Kidney (tissue), 14 donors: ENCODE data around the gene FAM53A. TPM values are rescaled to one million over a fixed set of nuclear protein-coding genes. Genes with fewer than 3 reads are reported as not detected.

ENCODE experiments used
- DNase-seq, 5 donors: peaks; one replicate each; pipeline ENCODE4 v3.0.0-alpha.2; 2013 to 2020
- FAIRE-seq: peaks from 2 replicates; lab custom pipeline; 2012; peaks lifted over from hg19 to GRCh38; lab: Jason Lieb, UNC
- H3K27ac ChIP-seq, 2 donors: one replicate each; pipeline ENCODE4 v1.7.0; 2013; ENCODE audit warnings: low read depth in 2 of 2, low read length in 2 of 2, inconsistent platforms in 1 of 2
- H3K27me3 ChIP-seq: one replicate; pipeline ENCODE4 v1.7.1; 2013; ENCODE audit warnings: low read length, inconsistent platforms; ENCODE audit not compliant: control insufficient read depth, insufficient read depth
- H3K36me3 ChIP-seq, 3 donors: one replicate each; pipeline versions ENCODE4 v1.7.0 to v1.7.1; 2013; ENCODE audit warnings: low read length in 3 of 3, control low read depth in 1 of 3, inconsistent platforms in 1 of 3; ENCODE audit not compliant: insufficient read depth in 3 of 3, control insufficient read depth in 2 of 3
- H3K4me1 ChIP-seq, 3 donors: one replicate each; pipeline versions ENCODE4 v1.7.0 to v1.7.1; 2013; ENCODE audit warnings: low read length in 3 of 3, inconsistent platforms in 1 of 3, low read depth in 1 of 3; ENCODE audit not compliant: control insufficient read depth in 2 of 3, insufficient read depth in 2 of 3
- H3K4me3 ChIP-seq, 3 donors: one replicate each; pipeline versions ENCODE4 v1.7.0 to v1.8.1; 2013; ENCODE audit warnings: low read length in 3 of 3, control low read depth in 1 of 3, inconsistent platforms in 1 of 3
- H3K9ac ChIP-seq, 3 donors: one replicate each; pipeline versions ENCODE4 v1.7.0 to v1.7.1; 2013; ENCODE audit warnings: low read length in 3 of 3, control low read depth in 1 of 3, inconsistent platforms in 1 of 3
- H3K9me3 ChIP-seq, 3 donors: one replicate each; pipeline versions ENCODE4 v1.7.0 to v1.7.1; 2013; ENCODE audit warnings: low read length in 3 of 3, control low read depth in 1 of 3, inconsistent platforms in 1 of 3; ENCODE audit not compliant: control insufficient read depth in 2 of 3, insufficient read depth in 1 of 3
- intact Hi-C: fragments of 100-400 bp; cut with DNase I; formaldehyde crosslinking; loops from one replicate; pipeline ENCODE4 v1.11.1; 2022
- polyA plus RNA-seq: library from polyadenylated mRNA; stranded (reverse); fragments of 350-450 nt; fragmentation: Illumina TruSeq; extraction: RNeasy Lipid Tissue Mini Kit (QIAGEN cat#74804); gene quantifications from one replicate; pipeline ENCODE4 v1.2.3, GENCODE V29; 2014; ENCODE audit warnings: low read depth, low replicate concordance; ENCODE audit not compliant: insufficient read depth
- total RNA-seq: library from RNA; stranded (reverse); fragmentation: NEBNext Ultra II Directional; extraction: Animal tissue kit (Norgen Biotek cat#: 25700); gene quantifications from one replicate; pipeline ENCODE4 v1.2.1, GENCODE V29; 2021
- TF ChIP-seq, protein P1 (sequence below): IDR thresholded peaks from 3 replicates; pipeline ENCODE4 v1.5.1; 2012; ENCODE audit warnings: mild to moderate bottlenecking, moderate library complexity, borderline replicate concordance; ENCODE audit not compliant: insufficient read depth; ENCODE audit errors: extremely low read depth
- donor health status: control.
- donor health status: control.
- donor health status: control.
- donor health status: control.
- donor health status: control.
- donor health status: DM: yes; HTN: yes; CAD: no.
- donor health status: Normal renal cell carcinoma (clear cell type).

Gene FAM53A
- total and polyA plus RNA-seq, 2 donors from 2014 or later: 1.2 to 2.9 TPM

DNA sequence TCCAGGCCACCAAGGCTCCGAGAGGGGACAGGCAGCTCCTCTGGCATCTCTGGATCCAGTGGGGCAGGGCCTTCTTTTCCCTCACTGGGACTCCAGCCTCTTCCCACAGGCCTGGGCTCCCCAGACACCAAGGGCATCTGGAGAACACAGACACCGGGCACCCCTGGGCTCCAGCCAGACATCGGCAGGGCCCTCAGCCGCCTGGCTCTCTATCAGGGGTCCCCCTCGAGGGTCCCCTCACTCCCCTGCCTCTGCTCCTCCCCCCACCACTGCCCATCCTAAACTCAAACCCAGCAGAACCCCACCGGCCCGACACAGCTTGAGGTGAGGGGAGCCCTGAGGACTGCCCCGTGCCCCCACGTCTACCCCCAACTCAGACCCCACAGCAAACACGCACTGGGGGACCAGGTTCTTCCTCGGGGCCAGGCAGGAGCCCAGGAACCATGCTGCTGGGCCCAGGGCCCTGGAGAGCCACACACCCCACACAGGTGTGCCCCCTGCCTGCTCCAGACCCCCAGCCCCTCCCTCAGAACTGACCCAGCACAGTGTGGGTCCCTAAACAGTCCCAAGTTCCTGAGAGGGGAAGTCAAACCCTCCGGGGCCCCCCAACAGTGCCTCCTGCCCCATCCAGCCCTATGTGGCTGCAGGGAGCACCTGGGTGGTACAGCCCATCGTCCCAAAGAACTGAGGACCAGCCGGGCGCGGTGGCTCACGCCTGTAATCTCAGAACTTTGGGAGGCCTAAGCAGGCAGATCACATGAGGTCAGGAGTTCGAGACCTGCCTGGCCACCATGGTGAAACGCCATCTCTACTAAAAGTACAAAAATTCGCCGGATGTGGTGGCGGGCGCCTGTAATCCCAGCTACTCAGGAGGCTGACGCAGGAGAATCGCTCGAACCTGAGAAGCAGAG, 86.8 kb downstream of the FAM53A start:
- FAIRE-seq: no peak
- no peaks in the 10 kb centered on the region for H3K4me1 ChIP-seq

DNA sequence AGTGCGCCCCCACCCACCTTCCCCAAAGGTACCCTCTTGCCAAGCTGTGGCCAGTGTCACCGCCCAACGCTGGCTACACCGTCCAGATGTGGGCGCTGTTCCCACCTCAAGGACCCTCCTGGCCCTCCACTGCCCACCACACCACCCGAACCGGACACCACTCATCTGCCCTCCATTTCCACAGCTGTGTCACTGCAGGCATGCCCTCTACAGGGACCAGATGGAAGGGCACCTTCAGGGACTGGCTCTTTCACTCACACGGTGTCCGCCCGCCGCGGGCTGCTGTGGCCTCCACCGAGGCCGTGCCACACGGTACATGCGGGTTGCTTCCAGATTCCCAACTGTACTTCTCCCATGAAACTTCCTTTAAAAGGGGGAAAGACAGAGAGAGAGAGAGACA, 87.7 kb downstream of the FAM53A start:
- Histone ChIP-seq H3K4me3 (no peak overlapping the region), H3K36me3 (no peaks in the 10 kb centered on the region), H3K9ac (no peak overlapping the region), H3K27ac (no peak overlapping the region), H3K27me3 (no peaks in the 10 kb centered on the region), H3K9me3 (peaks cover 0 to 6% (median 0%) of the 10 kb centered on the region in 3 donors), H3K4me1 (no peaks in the 10 kb centered on the region)
- DNase-seq (peak in 2 of 5 donors; percentile 11 to 42), FAIRE-seq (no peak)
- TF ChIP-seq, protein P1, sequence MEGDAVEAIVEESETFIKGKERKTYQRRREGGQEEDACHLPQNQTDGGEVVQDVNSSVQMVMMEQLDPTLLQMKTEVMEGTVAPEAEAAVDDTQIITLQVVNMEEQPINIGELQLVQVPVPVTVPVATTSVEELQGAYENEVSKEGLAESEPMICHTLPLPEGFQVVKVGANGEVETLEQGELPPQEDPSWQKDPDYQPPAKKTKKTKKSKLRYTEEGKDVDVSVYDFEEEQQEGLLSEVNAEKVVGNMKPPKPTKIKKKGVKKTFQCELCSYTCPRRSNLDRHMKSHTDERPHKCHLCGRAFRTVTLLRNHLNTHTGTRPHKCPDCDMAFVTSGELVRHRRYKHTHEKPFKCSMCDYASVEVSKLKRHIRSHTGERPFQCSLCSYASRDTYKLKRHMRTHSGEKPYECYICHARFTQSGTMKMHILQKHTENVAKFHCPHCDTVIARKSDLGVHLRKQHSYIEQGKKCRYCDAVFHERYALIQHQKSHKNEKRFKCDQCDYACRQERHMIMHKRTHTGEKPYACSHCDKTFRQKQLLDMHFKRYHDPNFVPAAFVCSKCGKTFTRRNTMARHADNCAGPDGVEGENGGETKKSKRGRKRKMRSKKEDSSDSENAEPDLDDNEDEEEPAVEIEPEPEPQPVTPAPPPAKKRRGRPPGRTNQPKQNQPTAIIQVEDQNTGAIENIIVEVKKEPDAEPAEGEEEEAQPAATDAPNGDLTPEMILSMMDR: no peak
- intact Hi-C loops: no loop called here

More for the DNA sequence above, 86.8 kb downstream of the FAM53A start:
- TF ChIP-seq, protein P1: no peak
- H3K36me3 ChIP-seq: no peaks in the 10 kb centered on the region
- H3K27ac ChIP-seq: no peak overlapping the region
- no peaks in the 10 kb centered on the region for H3K27me3 ChIP-seq
- H3K4me3 ChIP-seq: no peak overlapping the region
- peak in 2 of 5 donors; percentile 27 to 53 for DNase-seq
- intact Hi-C loops: no loop called here
- no peak overlapping the region for H3K9ac ChIP-seq
- H3K9me3 ChIP-seq: no peaks in the 10 kb centered on the region

DNA sequence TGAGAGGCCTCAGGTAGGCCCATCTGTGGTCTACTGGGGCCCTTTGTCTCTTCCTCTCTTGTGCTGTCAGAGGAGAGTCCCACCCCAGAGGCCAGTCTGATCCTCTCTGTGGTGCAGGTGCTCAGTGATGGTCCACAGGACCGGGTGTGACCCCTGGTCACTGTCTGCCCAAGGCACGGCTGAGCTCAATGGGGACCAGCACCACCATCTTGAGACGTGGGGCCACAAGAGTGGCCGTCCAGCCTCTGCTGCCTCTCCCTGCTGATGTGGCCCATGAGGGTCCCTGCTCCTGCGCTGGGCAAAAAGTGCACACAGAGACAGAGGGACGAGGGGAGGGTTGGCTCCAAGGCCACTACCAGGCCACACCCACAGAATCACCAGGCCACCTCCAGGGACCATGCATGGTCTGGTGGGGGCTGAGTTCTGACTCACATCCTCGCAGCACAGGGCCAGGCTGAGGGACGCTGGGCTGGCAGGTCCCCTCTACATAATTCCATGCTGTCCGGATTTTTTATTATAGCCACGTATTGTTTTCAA, 88.3 kb downstream of the FAM53A start:
- Histone ChIP-seq H3K27me3 (no peaks in the 10 kb centered on the region), H3K36me3 (no peaks in the 10 kb centered on the region), H3K4me3 (no peak overlapping the region), H3K27ac (no peak overlapping the region), H3K9ac (no peak overlapping the region), H3K4me1 (no peaks in the 10 kb centered on the region), H3K9me3 (peaks cover 0 to 11% (median 3%) of the 10 kb centered on the region in 3 donors)
- DNase-seq: peak in 2 of 5 donors; percentile 14 to 41
- intact Hi-C loops: no loop called here
- TF ChIP-seq, protein P1: no peak
- no peak for FAIRE-seq
